Natural killer cell (primary cell): ENCODE measurements around the gene CTPS2. TPM values are rescaled to one million over a fixed set of nuclear protein-coding genes. Genes with fewer than 3 reads are reported as not detected.

Experiments used
- ATAC-seq, 3 donors: fragments of 150-1000 bp in 2 of 3; fragments of 200-7000 bp in 1 of 3; cut with Tn5 transposase; 1 replicate in 1 of 3; 2 replicates in 2 of 3; pipeline ENCODE4 v1.10.0; 2021; ENCODE audit warnings: mild to moderate bottlenecking in 2 of 3, moderate library complexity in 2 of 3
- DNase-seq, 2 donors: peaks; one replicate each; pipeline versions ENCODE4 v3.0.0 to v3.0.0-alpha.2; 2013 to 2021; ENCODE audit warnings: mixed read lengths in 1 of 2
- H3K27ac ChIP-seq: one replicate; pipeline ENCODE4 v1.5.1; 2013; ENCODE audit warnings: mild to moderate bottlenecking, low read length
- H3K27me3 ChIP-seq: one replicate; pipeline ENCODE4 v1.6.1; 2013; ENCODE audit warnings: low read length; ENCODE audit not compliant: control insufficient read depth, insufficient read depth
- H3K36me3 ChIP-seq: one replicate; pipeline ENCODE4 v1.6.1; 2013; ENCODE audit warnings: low read length; ENCODE audit not compliant: control insufficient read depth, insufficient read depth
- H3K4me1 ChIP-seq: one replicate; pipeline ENCODE4 v1.6.1; 2013; ENCODE audit warnings: low read length; ENCODE audit not compliant: control insufficient read depth, insufficient read depth
- H3K4me3 ChIP-seq: one replicate; pipeline ENCODE4 v1.5.1; 2013; ENCODE audit warnings: low read length
- H3K9me3 ChIP-seq: one replicate; pipeline ENCODE4 v1.6.1; 2013; ENCODE audit warnings: low read length; ENCODE audit not compliant: control insufficient read depth, insufficient read depth
- H3K27ac Mint-ChIP-seq, 2 donors: one replicate each; pipeline ENCODE4 v1.8.0; 2022; ENCODE audit warnings: mild to moderate bottlenecking in 2 of 2, mixed read lengths in 2 of 2, moderate library complexity in 1 of 2
- H3K27me3 Mint-ChIP-seq, 2 donors: one replicate each; pipeline ENCODE4 v1.8.0; 2022; ENCODE audit warnings: low read depth in 2 of 2, mixed read lengths in 2 of 2
- H3K36me3 Mint-ChIP-seq: one replicate; pipeline ENCODE4 v1.8.0; 2022; ENCODE audit warnings: mixed read lengths
- H3K4me1 Mint-ChIP-seq, 2 donors: one replicate each; pipeline ENCODE4 v1.8.0; 2022; ENCODE audit warnings: mixed read lengths in 2 of 2
- H3K4me3 Mint-ChIP-seq: one replicate; pipeline ENCODE4 v1.8.0; 2022; ENCODE audit warnings: mild to moderate bottlenecking, moderate library complexity, mixed read lengths
- H3K9me3 Mint-ChIP-seq, 2 donors: one replicate each; pipeline ENCODE4 v1.8.0; 2022; ENCODE audit warnings: mixed read lengths in 2 of 2
- WGBS: methylation state at CpG from one replicate; pipeline ENCODE4 v1.1.7; 2013; ENCODE audit warnings: missing lambda C conversion rate; ENCODE audit not compliant: insufficient coverage; 5-methylcytosine and 5-hydroxymethylcytosine counted together
- intact Hi-C: fragments of 100-400 bp; cut with micrococcal nuclease; formaldehyde crosslinking; loops from one replicate; pipeline ENCODE4 v1.14.2; 2022
- total RNA-seq, 4 donors: library from RNA; stranded (reverse); fragments of 120-200 nt in 1 of 4; gene quantifications; one replicate each; pipeline versions ENCODE4 v1.2.3 to v1.2.4, GENCODE V29; 2013 to 2022
- TF ChIP-seq, protein P1 (sequence below): fragments of 200-600 bp; IDR thresholded peaks from one replicate; pipeline ENCODE4 v1.8.0; 2022; ENCODE audit warnings: antibody characterized with exemption

The CTPS2 gene
- total RNA-seq, 3 donors from 2014 or later (not counting 1 experiment from before 2014, with no cell fraction given): 3.6 to 6.0 (median 5.2) TPM

GRCh38 chrX:16639966-16640365 is 72.5 kb downstream of the CTPS2 start:
- Mint-ChIP-seq H3K4me1 (no peaks in the 10 kb centered on the region), H3K36me3 (no peaks in the 10 kb centered on the region), H3K27ac (no peak overlapping the region), H3K27me3 (no peaks in the 10 kb centered on the region), H3K9me3 (no peaks in the 10 kb centered on the region), H3K4me3 (no peak overlapping the region)
- H3K9me3 ChIP-seq: no peaks in the 10 kb centered on the region
- H3K27me3 ChIP-seq: no peaks in the 10 kb centered on the region
- 96% methylated on average over 6 of the region's 6 CpGs for WGBS
- ATAC-seq (no peak), DNase-seq (no peak)
- intact Hi-C loops: no loop called here
- TF ChIP-seq, protein P1, sequence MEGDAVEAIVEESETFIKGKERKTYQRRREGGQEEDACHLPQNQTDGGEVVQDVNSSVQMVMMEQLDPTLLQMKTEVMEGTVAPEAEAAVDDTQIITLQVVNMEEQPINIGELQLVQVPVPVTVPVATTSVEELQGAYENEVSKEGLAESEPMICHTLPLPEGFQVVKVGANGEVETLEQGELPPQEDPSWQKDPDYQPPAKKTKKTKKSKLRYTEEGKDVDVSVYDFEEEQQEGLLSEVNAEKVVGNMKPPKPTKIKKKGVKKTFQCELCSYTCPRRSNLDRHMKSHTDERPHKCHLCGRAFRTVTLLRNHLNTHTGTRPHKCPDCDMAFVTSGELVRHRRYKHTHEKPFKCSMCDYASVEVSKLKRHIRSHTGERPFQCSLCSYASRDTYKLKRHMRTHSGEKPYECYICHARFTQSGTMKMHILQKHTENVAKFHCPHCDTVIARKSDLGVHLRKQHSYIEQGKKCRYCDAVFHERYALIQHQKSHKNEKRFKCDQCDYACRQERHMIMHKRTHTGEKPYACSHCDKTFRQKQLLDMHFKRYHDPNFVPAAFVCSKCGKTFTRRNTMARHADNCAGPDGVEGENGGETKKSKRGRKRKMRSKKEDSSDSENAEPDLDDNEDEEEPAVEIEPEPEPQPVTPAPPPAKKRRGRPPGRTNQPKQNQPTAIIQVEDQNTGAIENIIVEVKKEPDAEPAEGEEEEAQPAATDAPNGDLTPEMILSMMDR: no peak
- no peak overlapping the region for H3K27ac ChIP-seq
- H3K4me3 ChIP-seq: no peak overlapping the region
- no peaks in the 10 kb centered on the region for H3K36me3 ChIP-seq
- H3K4me1 ChIP-seq: no peaks in the 10 kb centered on the region

GRCh38 chrX:16638533-16638932 is 73.9 kb downstream of the CTPS2 start:
- TF ChIP-seq, protein P1: no peak
- Mint-ChIP-seq H3K9me3 (no peaks in the 10 kb centered on the region), H3K4me1 (no peaks in the 10 kb centered on the region), H3K4me3 (no peak overlapping the region), H3K36me3 (no peaks in the 10 kb centered on the region), H3K27me3 (no peaks in the 10 kb centered on the region), H3K27ac (no peak overlapping the region)
- no peaks in the 10 kb centered on the region for H3K27me3 ChIP-seq
- 96% methylated on average over 5 of the region's 7 CpGs for WGBS
- ATAC-seq (no peak), DNase-seq (no peak)
- no peaks in the 10 kb centered on the region for H3K36me3 ChIP-seq
- H3K4me3 ChIP-seq: no peak overlapping the region
- intact Hi-C loops: no loop called here
- H3K27ac ChIP-seq: no peak overlapping the region
- H3K9me3 ChIP-seq: no peaks in the 10 kb centered on the region
- H3K4me1 ChIP-seq: no peaks in the 10 kb centered on the region

GRCh38 chrX:16635596-16635995 is 76.9 kb downstream of the CTPS2 start:
- TF ChIP-seq, protein P1: no peak
- no peak overlapping the region for H3K27ac ChIP-seq
- no peaks in the 10 kb centered on the region for H3K4me1 Mint-ChIP-seq
- ATAC-seq (no peak), DNase-seq (no peak)
- H3K27me3 ChIP-seq: no peaks in the 10 kb centered on the region
- H3K4me3 ChIP-seq: no peak overlapping the region
- H3K36me3 Mint-ChIP-seq: no peaks in the 10 kb centered on the region
- intact Hi-C loops: no loop called here
- H3K27me3 Mint-ChIP-seq: no peaks in the 10 kb centered on the region
- no peaks in the 10 kb centered on the region for H3K9me3 ChIP-seq
- no peak overlapping the region for H3K4me3 Mint-ChIP-seq
- no CpG with 5 or more reads among the region's 3 CpGs for WGBS
- no peaks in the 10 kb centered on the region for H3K36me3 ChIP-seq
- no peaks in the 10 kb centered on the region for H3K4me1 ChIP-seq
- no peaks in the 10 kb centered on the region for H3K9me3 Mint-ChIP-seq
- no peak overlapping the region for H3K27ac Mint-ChIP-seq

GRCh38 chrX:16635040-16635439 is 77.4 kb downstream of the CTPS2 start:
- DNase-seq (no peak), ATAC-seq (no peak)
- Histone ChIP-seq H3K4me1 (no peaks in the 10 kb centered on the region), H3K4me3 (no peak overlapping the region), H3K27ac (no peak overlapping the region), H3K9me3 (no peaks in the 10 kb centered on the region), H3K36me3 (no peaks in the 10 kb centered on the region), H3K27me3 (no peaks in the 10 kb centered on the region)
- Mint-ChIP-seq H3K36me3 (no peaks in the 10 kb centered on the region), H3K27me3 (no peaks in the 10 kb centered on the region), H3K4me1 (no peaks in the 10 kb centered on the region), H3K9me3 (no peaks in the 10 kb centered on the region), H3K27ac (no peak overlapping the region), H3K4me3 (no peak overlapping the region)
- intact Hi-C loops: no loop called here
- TF ChIP-seq, protein P1: no peak
- WGBS: no CpG with 5 or more reads among the region's 5 CpGs
